Measurements from ENCODE around the gene PRR7.

Gene PRR7

GRCh38 chr5:177446200-177447065 lies at the start of gene PRR7:
Gene PRR7 (plus strand): TSS chr5:177446814. CDS start chr5:177455068, 8,254 bp downstream.
- no peak for DNase-seq (ENCODE audit: low read depth)
- TF ChIP-seq, protein P1, sequence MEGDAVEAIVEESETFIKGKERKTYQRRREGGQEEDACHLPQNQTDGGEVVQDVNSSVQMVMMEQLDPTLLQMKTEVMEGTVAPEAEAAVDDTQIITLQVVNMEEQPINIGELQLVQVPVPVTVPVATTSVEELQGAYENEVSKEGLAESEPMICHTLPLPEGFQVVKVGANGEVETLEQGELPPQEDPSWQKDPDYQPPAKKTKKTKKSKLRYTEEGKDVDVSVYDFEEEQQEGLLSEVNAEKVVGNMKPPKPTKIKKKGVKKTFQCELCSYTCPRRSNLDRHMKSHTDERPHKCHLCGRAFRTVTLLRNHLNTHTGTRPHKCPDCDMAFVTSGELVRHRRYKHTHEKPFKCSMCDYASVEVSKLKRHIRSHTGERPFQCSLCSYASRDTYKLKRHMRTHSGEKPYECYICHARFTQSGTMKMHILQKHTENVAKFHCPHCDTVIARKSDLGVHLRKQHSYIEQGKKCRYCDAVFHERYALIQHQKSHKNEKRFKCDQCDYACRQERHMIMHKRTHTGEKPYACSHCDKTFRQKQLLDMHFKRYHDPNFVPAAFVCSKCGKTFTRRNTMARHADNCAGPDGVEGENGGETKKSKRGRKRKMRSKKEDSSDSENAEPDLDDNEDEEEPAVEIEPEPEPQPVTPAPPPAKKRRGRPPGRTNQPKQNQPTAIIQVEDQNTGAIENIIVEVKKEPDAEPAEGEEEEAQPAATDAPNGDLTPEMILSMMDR (IDR thresholded peaks at IDR 0.05; ENCODE audit: control insufficient read depth, extremely low read depth, insufficient read depth), result peak; percentile 20
- peak within 1 kb of the TSS; percentile 55 for H3K4me3 ChIP-seq (ENCODE audit: low read depth, low read length)

GRCh38 chr5:177397875-177398390 lies 48.7 kb upstream of the PRR7 start:
- no peak for DNase-seq (ENCODE audit: low read depth)
- H3K4me3 ChIP-seq (ENCODE audit: low read depth, low read length), result no peak overlapping the region
- TF ChIP-seq, protein P1 (IDR thresholded peaks at IDR 0.05; ENCODE audit: control insufficient read depth, extremely low read depth, insufficient read depth), result no peak

- no peak for DNase-seq (ENCODE audit: low read depth)
- TF ChIP-seq, protein P1 (IDR thresholded peaks at IDR 0.05; ENCODE audit: control insufficient read depth, extremely low read depth, insufficient read depth), result no peak
Measured at GRCh38 chr5:177399997-177400868, 46.4 kb upstream of the PRR7 start, which contains the start of gene PFN3. Gene PFN3 (minus strand): TSS chr5:177400661. CDS start chr5:177400576, 85 bp downstream.

DNA sequence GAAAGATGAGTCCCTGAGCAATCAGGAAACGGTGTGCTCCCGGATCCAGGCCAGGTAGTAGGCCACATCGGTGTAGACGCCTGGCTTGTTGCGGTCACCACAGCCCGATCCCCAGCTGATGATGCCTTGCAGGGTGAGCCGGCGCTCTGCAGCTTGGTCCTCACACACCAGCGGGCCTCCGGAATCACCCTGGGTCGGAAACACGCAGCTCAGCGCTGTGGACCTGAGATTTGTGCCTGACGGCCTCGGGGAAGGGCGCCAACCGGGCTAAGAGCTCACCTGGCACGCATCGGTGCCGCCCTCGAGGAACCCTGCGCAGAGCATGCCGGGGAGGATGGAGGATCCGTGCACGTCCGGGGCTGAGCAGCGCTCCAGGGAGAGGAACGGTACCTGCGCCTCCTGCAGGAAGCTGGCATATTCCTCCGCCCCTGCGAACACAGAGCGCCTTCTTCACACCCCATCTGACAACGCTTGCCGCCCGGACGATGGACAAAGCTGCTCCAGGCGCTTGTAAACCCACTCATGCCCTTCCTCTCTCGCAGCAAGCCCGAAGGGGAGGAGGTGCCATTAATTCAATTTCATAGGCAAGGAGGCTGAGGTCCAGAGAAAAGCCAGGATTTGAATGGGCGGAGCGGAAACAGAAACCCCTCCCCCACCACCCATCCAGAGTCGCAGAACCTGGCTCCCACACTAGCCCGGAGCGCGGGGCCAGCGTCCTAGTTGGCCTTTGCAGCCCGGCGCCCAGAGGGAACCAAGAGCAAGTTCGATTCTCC lies 44.2 kb upstream of the PRR7 start:
- DNase-seq (ENCODE audit: low read depth), result peak; percentile 87
- TF ChIP-seq, protein P1 (IDR thresholded peaks at IDR 0.05; ENCODE audit: control insufficient read depth, extremely low read depth, insufficient read depth), result peak; percentile 64
- peak overlapping the region; percentile 69 for H3K4me3 ChIP-seq (ENCODE audit: low read depth, low read length)

More at GRCh38 chr5:177399997-177400868, 46.4 kb upstream of the PRR7 start, which contains the start of gene PFN3:
- no peak within 1 kb of the TSS for H3K4me3 ChIP-seq (ENCODE audit: low read depth, low read length)

DNA sequence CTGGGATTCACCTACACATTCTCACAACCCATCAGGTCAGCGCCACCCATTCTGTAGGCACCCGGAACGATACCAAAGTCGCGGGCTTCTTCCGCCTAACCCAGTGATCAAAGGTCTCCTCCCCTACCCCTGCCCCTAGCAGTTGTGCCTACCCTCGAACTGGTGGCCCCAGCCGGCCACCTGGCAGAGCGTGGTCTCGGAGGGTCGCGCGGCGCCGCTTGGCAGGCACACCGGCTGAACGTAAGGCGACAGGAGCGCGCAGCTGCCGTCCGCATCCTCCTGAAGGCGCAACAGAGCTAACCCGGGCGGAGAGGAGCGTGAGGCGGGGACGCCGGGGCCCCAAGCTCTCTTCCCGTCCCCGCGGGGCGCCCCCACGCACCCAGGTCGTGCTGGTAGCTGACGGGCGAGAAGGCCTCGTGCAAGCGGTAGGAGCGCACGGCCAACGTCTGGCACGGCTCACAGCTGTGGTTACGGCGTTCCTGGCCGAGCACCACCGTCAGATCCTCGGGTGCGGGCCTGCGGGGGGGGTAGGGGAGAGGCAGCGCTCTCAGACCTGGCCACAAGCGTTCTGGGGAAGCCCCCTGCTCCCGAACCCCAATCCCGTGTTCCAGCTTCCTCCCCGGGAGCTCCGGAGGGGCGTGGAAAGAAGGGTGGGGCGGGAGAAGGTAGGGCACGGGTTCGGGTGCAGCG lies 43.4 kb upstream of the PRR7 start:
- peak overlapping the region; percentile 69 for H3K4me3 ChIP-seq (ENCODE audit: low read depth, low read length)
- DNase-seq (ENCODE audit: low read depth), result no peak
- TF ChIP-seq, protein P1 (IDR thresholded peaks at IDR 0.05; ENCODE audit: control insufficient read depth, extremely low read depth, insufficient read depth), result peak; percentile 16; the same call in 1 of the 2 replicates

Data from LNCaP clone FGC (cell line).